ENCODE data around the gene WWC2. TPM values are rescaled to one million over a fixed set of nuclear protein-coding genes. Genes with fewer than 3 reads are reported as not detected.

WWC2 gene
- total RNA-seq, 2 experiments from 2014 or later, result 4.4 to 4.6 TPM

GRCh38 chr4:183347566-183347965 lies 248.5 kb downstream of the WWC2 start:
- no peaks in the 10 kb centered on the region for H3K9me3 Mint-ChIP-seq
- H3K27ac Mint-ChIP-seq, result no peak overlapping the region
- no peak for DNase-seq
- no peak overlapping the region for H3K4me3 Mint-ChIP-seq
- peaks cover 8% of the 10 kb centered on the region for H3K4me1 Mint-ChIP-seq
- no peaks in the 10 kb centered on the region for H3K36me3 Mint-ChIP-seq
- H3K27me3 Mint-ChIP-seq, result peaks cover 55% of the 10 kb centered on the region

GRCh38 chr4:183348136-183348535 lies 249.1 kb downstream of the WWC2 start:
- Mint-ChIP-seq H3K36me3 (no peaks in the 10 kb centered on the region), H3K4me1 (peaks cover 7% of the 10 kb centered on the region), H3K9me3 (no peaks in the 10 kb centered on the region), H3K27me3 (peaks cover 51% of the 10 kb centered on the region), H3K4me3 (no peak overlapping the region), H3K27ac (no peak overlapping the region)
- DNase-seq, result no peak

DNA sequence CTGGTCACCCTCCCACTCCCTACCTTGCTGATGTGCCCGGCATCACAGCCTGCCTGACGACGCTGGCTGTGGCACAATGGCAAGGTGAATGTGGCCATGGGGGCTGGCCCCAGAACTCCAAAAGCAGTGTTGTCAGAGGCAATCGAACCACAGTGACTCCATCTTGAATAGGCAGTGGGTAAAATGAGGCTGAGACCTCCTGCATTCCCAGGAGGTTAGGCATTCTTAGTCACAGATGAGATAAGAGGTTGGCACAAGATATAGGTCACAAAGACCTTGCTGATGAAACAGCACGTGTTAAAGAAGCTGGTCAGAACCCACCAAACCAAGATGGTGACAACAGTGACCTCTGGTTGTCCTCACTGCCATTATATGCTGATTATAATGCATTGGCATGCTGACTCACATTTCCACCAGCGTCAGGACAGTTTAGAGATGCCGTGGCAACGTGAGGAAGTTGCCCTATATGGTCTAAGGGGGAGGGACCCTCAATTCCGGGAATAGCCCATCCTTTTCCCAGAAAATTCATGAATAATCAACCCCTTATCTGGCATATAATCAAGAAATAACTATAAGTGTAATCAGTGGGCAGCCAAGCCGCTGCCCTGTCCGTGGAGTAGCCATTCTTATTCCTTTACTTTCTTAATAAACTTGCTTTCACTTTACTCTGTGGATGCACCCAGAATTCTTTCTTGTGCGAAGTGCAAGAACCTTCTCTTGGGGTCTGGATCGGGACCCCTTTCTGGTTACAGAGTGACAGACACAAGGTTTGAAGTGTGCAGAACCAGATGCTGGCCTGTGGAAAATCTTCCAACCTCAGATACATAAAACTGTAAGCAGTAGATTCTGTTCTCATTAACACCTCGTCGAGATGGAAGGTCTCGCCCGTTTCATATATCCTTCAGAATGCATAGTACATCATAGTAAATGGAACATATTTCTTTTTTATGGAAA lies 249.9 kb downstream of the WWC2 start:
- Mint-ChIP-seq H3K27me3 (peaks cover 43% of the 10 kb centered on the region), H3K4me1 (peaks cover 6% of the 10 kb centered on the region), H3K27ac (peak overlapping the region; percentile 13), H3K9me3 (no peaks in the 10 kb centered on the region), H3K36me3 (no peaks in the 10 kb centered on the region), H3K4me3 (no peak overlapping the region)
- DNase-seq, result peak; percentile 41

- DNase-seq, result no peak
- Mint-ChIP-seq H3K27ac (no peak overlapping the region), H3K27me3 (peaks cover 36% of the 10 kb centered on the region), H3K9me3 (no peaks in the 10 kb centered on the region), H3K4me1 (peaks cover 6% of the 10 kb centered on the region), H3K4me3 (no peak overlapping the region), H3K36me3 (no peaks in the 10 kb centered on the region)
Observed at GRCh38 chr4:183349673-183350072, 250.6 kb downstream of the WWC2 start.

- H3K36me3 Mint-ChIP-seq, result no peaks in the 10 kb centered on the region
- H3K4me1 Mint-ChIP-seq, result peaks cover 6% of the 10 kb centered on the region
- no peak overlapping the region for H3K4me3 Mint-ChIP-seq
- no peak overlapping the region for H3K27ac Mint-ChIP-seq
- H3K27me3 Mint-ChIP-seq, result peaks cover 29% of the 10 kb centered on the region
- DNase-seq, result no peak
- H3K9me3 Mint-ChIP-seq, result no peaks in the 10 kb centered on the region
Observed at GRCh38 chr4:183350317-183351071, 251.4 kb downstream of the WWC2 start.

GRCh38 chr4:183352546-183352945 lies 253.5 kb downstream of the WWC2 start:
- Mint-ChIP-seq H3K4me3 (no peak overlapping the region), H3K27ac (no peak overlapping the region), H3K4me1 (peaks cover 6% of the 10 kb centered on the region), H3K9me3 (no peaks in the 10 kb centered on the region), H3K36me3 (no peaks in the 10 kb centered on the region), H3K27me3 (peaks cover 23% of the 10 kb centered on the region)
- no peak for DNase-seq

- H3K4me1 Mint-ChIP-seq, result peaks cover 6% of the 10 kb centered on the region
- no peak for DNase-seq
- peaks cover 15% of the 10 kb centered on the region for H3K27me3 Mint-ChIP-seq
- no peak overlapping the region for H3K4me3 Mint-ChIP-seq
- no peak overlapping the region for H3K27ac Mint-ChIP-seq
- H3K36me3 Mint-ChIP-seq, result no peaks in the 10 kb centered on the region
- H3K9me3 Mint-ChIP-seq, result no peaks in the 10 kb centered on the region
Observed at GRCh38 chr4:183353557-183353956, 254.5 kb downstream of the WWC2 start.

DNA sequence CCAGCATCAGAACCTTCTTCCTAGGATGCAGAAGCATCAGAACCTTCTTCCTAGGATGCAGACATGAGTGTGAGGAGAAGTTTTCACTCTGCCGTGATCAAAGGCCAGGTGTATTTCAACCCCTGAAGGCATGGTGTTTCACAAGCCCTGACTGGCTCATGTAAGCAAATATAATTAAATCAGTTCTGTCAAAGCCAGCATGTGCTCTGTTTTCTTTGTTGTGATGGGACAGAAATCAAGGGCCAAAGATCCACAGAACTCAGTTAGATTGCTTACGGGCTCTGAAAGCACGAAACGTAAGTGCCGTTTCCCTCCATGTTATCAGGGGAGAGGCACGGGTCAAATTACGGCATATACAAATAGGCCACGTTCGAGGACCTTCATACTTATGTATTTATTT lies 255.2 kb downstream of the WWC2 start:
- Mint-ChIP-seq H3K27me3 (peaks cover 14% of the 10 kb centered on the region), H3K9me3 (no peaks in the 10 kb centered on the region), H3K4me3 (no peak overlapping the region), H3K36me3 (no peaks in the 10 kb centered on the region), H3K4me1 (peaks cover 5% of the 10 kb centered on the region), H3K27ac (no peak overlapping the region)
- no peak for DNase-seq

DNA sequence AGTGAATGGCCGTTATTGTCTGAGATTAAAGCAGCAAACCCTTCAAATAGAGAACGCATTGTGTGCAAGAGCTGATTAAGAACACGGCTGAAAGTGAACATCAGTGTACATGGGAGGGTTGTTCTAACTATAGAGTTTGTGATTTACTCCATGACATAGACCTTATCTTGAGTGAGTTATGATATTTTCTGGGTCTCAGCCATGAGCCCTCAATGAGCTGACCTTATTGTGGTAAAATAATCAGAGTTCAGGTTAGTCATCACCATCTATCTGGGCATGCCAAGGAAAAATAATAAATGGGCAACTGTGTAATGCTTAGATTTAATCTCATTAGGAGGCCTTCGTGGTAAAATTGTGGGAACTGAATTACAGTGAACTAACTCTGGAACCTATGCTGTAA lies 256.3 kb downstream of the WWC2 start:
- H3K4me3 Mint-ChIP-seq, result no peak overlapping the region
- H3K36me3 Mint-ChIP-seq, result no peaks in the 10 kb centered on the region
- H3K9me3 Mint-ChIP-seq, result no peaks in the 10 kb centered on the region
- DNase-seq, result no peak
- no peaks in the 10 kb centered on the region for H3K4me1 Mint-ChIP-seq
- no peak overlapping the region for H3K27ac Mint-ChIP-seq
- peaks cover 11% of the 10 kb centered on the region for H3K27me3 Mint-ChIP-seq

- Mint-ChIP-seq H3K4me3 (no peak overlapping the region), H3K36me3 (no peaks in the 10 kb centered on the region), H3K27ac (no peak overlapping the region), H3K4me1 (no peaks in the 10 kb centered on the region), H3K27me3 (peaks cover 4% of the 10 kb centered on the region), H3K9me3 (no peaks in the 10 kb centered on the region)
- DNase-seq, result no peak
Observed at GRCh38 chr4:183356173-183356830, 257.2 kb downstream of the WWC2 start.

GRCh38 chr4:183356931-183357675 lies 258.0 kb downstream of the WWC2 start:
- no peak overlapping the region for H3K27ac Mint-ChIP-seq
- no peaks in the 10 kb centered on the region for H3K4me1 Mint-ChIP-seq
- H3K4me3 Mint-ChIP-seq, result no peak overlapping the region
- no peaks in the 10 kb centered on the region for H3K36me3 Mint-ChIP-seq
- H3K9me3 Mint-ChIP-seq, result no peaks in the 10 kb centered on the region
- H3K27me3 Mint-ChIP-seq, result no peaks in the 10 kb centered on the region
- DNase-seq, result no peak

DNA sequence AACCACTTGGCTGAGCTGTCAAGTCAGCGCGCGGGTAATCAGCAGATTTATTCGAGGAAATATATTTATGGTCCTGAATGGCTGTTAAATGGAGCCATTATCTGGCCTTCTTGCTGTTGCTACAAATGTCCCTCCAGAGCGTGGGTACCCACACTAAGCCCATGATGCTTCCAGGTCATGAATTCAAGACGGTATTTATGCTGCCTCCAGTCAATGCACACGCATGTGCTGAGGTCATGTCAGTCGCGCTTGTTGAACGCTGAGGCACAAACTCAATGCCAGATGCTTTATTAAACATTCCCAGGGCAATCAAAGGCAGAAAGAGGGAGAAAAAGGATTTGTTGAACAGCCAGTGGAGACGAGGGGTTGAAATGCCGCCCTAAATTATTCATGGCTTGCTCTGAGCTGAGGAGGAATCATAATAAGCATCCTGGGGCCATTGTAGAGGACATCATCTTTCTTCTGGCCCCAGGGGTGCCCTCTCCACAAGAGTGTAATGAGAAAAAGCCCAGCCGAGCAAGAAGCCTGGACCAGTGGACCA lies 259.2 kb downstream of the WWC2 start:
- no peaks in the 10 kb centered on the region for H3K36me3 Mint-ChIP-seq
- no peaks in the 10 kb centered on the region for H3K9me3 Mint-ChIP-seq
- no peaks in the 10 kb centered on the region for H3K27me3 Mint-ChIP-seq
- no peaks in the 10 kb centered on the region for H3K4me1 Mint-ChIP-seq
- DNase-seq, result no peak
- H3K27ac Mint-ChIP-seq, result no peak overlapping the region
- H3K4me3 Mint-ChIP-seq, result no peak overlapping the region

GRCh38 chr4:183360161-183360919 lies 261.3 kb downstream of the WWC2 start:
- no peaks in the 10 kb centered on the region for H3K9me3 Mint-ChIP-seq
- no peaks in the 10 kb centered on the region for H3K27me3 Mint-ChIP-seq
- no peaks in the 10 kb centered on the region for H3K4me1 Mint-ChIP-seq
- no peaks in the 10 kb centered on the region for H3K36me3 Mint-ChIP-seq
- no peak overlapping the region for H3K27ac Mint-ChIP-seq
- no peak for DNase-seq
- H3K4me3 Mint-ChIP-seq, result no peak overlapping the region

DNA sequence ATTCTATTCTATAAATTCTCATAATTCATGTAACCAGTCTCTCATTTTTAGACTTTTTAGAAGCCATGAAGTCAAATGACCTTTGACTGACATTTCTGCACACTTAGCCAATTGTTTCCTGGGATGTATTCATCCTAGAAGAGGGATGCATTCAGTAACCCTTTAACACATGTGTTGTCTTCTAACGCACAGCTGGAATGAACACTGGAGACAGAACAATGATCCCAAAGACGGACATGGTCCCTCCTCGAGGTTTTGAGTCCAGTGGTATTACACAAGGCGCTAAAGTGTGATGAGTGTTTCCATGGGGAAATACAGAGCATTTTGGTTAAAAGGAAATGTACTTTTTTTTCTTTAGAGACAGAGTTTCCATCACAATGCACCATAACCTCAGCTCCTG lies 263.0 kb downstream of the WWC2 start:
- H3K36me3 Mint-ChIP-seq, result no peaks in the 10 kb centered on the region
- no peak overlapping the region for H3K4me3 Mint-ChIP-seq
- no peaks in the 10 kb centered on the region for H3K9me3 Mint-ChIP-seq
- DNase-seq, result no peak
- no peak overlapping the region for H3K27ac Mint-ChIP-seq
- no peaks in the 10 kb centered on the region for H3K27me3 Mint-ChIP-seq
- H3K4me1 Mint-ChIP-seq, result no peaks in the 10 kb centered on the region
